K562 (cell line): ENCODE results near the gene DIPK1A. TPM values are rescaled to one million over a fixed set of nuclear protein-coding genes. Genes with fewer than 3 reads are reported as not detected.

Source experiments
- ELK3 ChIP-seq: fragments of 450-650 bp; formaldehyde crosslinking; IDR thresholded peaks from 2 replicates; pipeline ENCODE4 v1.4.0; 2020; ENCODE audit warnings: mild to moderate bottlenecking
- FOXO4 ChIP-seq: fragments of 450-650 bp; formaldehyde crosslinking; IDR thresholded peaks from 2 replicates; pipeline ENCODE4 v1.4.0; 2020; ENCODE audit warnings: mild to moderate bottlenecking, moderate library complexity
- GMEB1 ChIP-seq: fragments of 250-450 bp; sonication (Bioruptor Pico); IDR thresholded peaks from 2 replicates; pipeline ENCODE4 v1.4.0; 2020; ENCODE audit warnings: mild to moderate bottlenecking
- MLLT1 ChIP-seq, 2 experiments: fragments of 450-650 bp; IDR thresholded peaks; 2 replicates each; pipeline ENCODE4 v1.6.1; 2016
- PRPF4 ChIP-seq: fragments of 200-400 bp; formaldehyde crosslinking; IDR thresholded peaks from one replicate; pipeline ENCODE4 v1.6.1; 2017; ENCODE audit warnings: low read length, low read depth, mild to moderate bottlenecking; ENCODE audit not compliant: insufficient read depth, poor library complexity, severe bottlenecking
- SPI1 ChIP-seq: IDR thresholded peaks from 2 replicates; pipeline ENCODE4 v1.6.1; 2011; ENCODE audit warnings: low read depth, low read length, control low read depth, borderline replicate concordance
- ZNF407 ChIP-seq: fragments of 450-650 bp; IDR thresholded peaks from 2 replicates; pipeline ENCODE4 v1.6.1; 2016; ENCODE audit warnings: low read depth
- ZNF644 ChIP-seq: fragments of 200-800 bp; sonication (Bioruptor generic); IDR thresholded peaks from 2 replicates; pipeline ENCODE4 v1.6.1; 2016; ENCODE audit warnings: low read depth, missing genetic modification characterization, missing compliant biosample characterization
- ZNF717 ChIP-seq: fragments of 250-450 bp; sonication (Bioruptor Pico); IDR thresholded peaks from 2 replicates; pipeline ENCODE4 v1.5.0; 2021
- ZNF764 ChIP-seq: fragments of 250-450 bp; sonication (Bioruptor Pico); IDR thresholded peaks from 2 replicates; pipeline ENCODE4 v1.4.0; 2020; ENCODE audit warnings: low read depth, mild to moderate bottlenecking, moderate library complexity
- polyA plus RNA-seq, 8 experiments: library from polyadenylated mRNA; depleted of rRNA in 4 of 8; stranded (reverse) in 5 of 8; unstranded in 3 of 8; fragments of >200 nt; fragmentation: Nextera tagmentation in 2 of 8; fragmentation: Illumina TruSeq in 1 of 8; extraction: Ambion mirVana in 2 of 8; extraction: Trizol in 1 of 8; gene quantifications; 2 replicates each; pipeline versions ENCODE4 v1.2.1 to v1.2.3, GENCODE V29; 2011 to 2014; ENCODE audit warnings: inconsistent platforms in 1 of 8, missing spikeins in 1 of 8
- total RNA-seq, 7 experiments: library from RNA; depleted of rRNA in 6 of 7; stranded (reverse); fragments of >200 nt in 6 of 7; fragmentation: Illumina TruSeq in 2 of 7; extraction: Trizol in 2 of 7; gene quantifications; 2 replicates each; pipeline versions ENCODE4 v1.2.1 to v1.2.3, GENCODE V29; 2011 to 2021; ENCODE audit warnings: low replicate concordance in 1 of 7

The DIPK1A gene
- total and polyA plus RNA-seq, 9 of the 15 experiments (the other 6 are each of a cell fraction or from before 2014, with no cell fraction given), result 0.54 to 2.5 (median 1.3) TPM

GRCh38 chr1:92858564-92859399 lies 102.5 kb downstream of the DIPK1A start (continued):
- TF ChIP-seq GMEB1 (CRISPR knock-in tag) (no peak), ZNF717 (no peak), MLLT1 (IDR thresholded peaks at IDR 0.05) (no peak; a peak in 1 of 4 replicates), ZNF764 (CRISPR knock-in tag) (no peak), PRPF4 (no peak), ELK3 (CRISPR knock-in tag) (no peak), ZNF407 (no peak), SPI1 (no peak), ZNF644 (tag) (no peak), FOXO4 (CRISPR knock-in tag) (no peak)
